Panc1 (cell line): ENCODE data around the gene SEMA4B. TPM values are rescaled to one million over a fixed set of nuclear protein-coding genes. Genes with fewer than 3 reads are reported as not detected.
A peak's percentile ranks its signal among the peaks of the same experiment; 100 is the strongest.

Experiments
- ATAC-seq: fragments of 200-7000 bp; cut with Tn5 transposase; 2 replicates; pipeline ENCODE4 v1.9.1; 2020; ENCODE audit warnings: mild to moderate bottlenecking, moderate library complexity
- BruUV-seq: library from RNA; stranded (reverse); fragments of 400-500 nt; replicated peaks from 2 replicates; lab custom pipeline; 2021; lab: Mats Ljungman, UMichigan
- CTCF ChIA-PET: fragments of 300-600 bp; sonication (Branson Sonifier 250); formaldehyde crosslinking; loops from one replicate; lab custom pipeline; 2022; ENCODE audit warnings: antibody characterized with exemption; lab: Charles Lee
- POLR2A ChIA-PET: fragments of 300-600 bp; sonication (Branson Sonifier 250); formaldehyde crosslinking; loops from one replicate; lab custom pipeline; 2022; ENCODE audit warnings: antibody characterized with exemption; lab: Charles Lee
- DNase-seq: peaks from one replicate; pipeline ENCODE4 v3.0.0-alpha.2; 2010; ENCODE audit warnings: low read depth, low spot score
- H3K27ac ChIP-seq: 2 replicates; pipeline ENCODE4 v1.5.1; 2011; ENCODE audit warnings: mild to moderate bottlenecking, low read length, inconsistent platforms
- H3K27me3 ChIP-seq: fragments of 200-500 bp; sonication (Bioruptor generic); 2 replicates; pipeline ENCODE4 v1.6.0; 2014; ENCODE audit warnings: low read length, inconsistent platforms; ENCODE audit not compliant: control insufficient read depth, insufficient read depth
- H3K36me3 ChIP-seq: fragments of 200-500 bp; sonication (Bioruptor generic); 2 replicates; pipeline ENCODE4 v1.5.1; 2014; ENCODE audit warnings: inconsistent platforms, mild to moderate bottlenecking, low read length, moderate library complexity; ENCODE audit not compliant: control insufficient read depth, insufficient read depth
- H3K4me1 ChIP-seq: 2 replicates; pipeline ENCODE4 v1.5.1; 2011; ENCODE audit warnings: inconsistent platforms, mild to moderate bottlenecking, low read length, moderate library complexity; ENCODE audit not compliant: control insufficient read depth, insufficient read depth
- H3K4me3 ChIP-seq, 2 experiments: 2 replicates each; pipeline ENCODE4 v1.5.1; 2011 to 2012; ENCODE audit warnings: low read depth in 2 of 2, low read length in 2 of 2, mild to moderate bottlenecking in 2 of 2, inconsistent platforms in 1 of 2, moderate library complexity in 1 of 2
- H3K9me3 ChIP-seq: fragments of 200-500 bp; sonication (Bioruptor generic); 2 replicates; pipeline ENCODE4 v1.5.1; 2014; ENCODE audit warnings: low read depth, mild to moderate bottlenecking, inconsistent platforms, low read length, moderate library complexity; ENCODE audit not compliant: control insufficient read depth, insufficient read depth
- CTCF ChIP-seq: fragments of 450-650 bp; IDR thresholded peaks from 2 replicates; pipeline ENCODE4 v1.5.1; 2017; ENCODE audit warnings: mild to moderate bottlenecking
- POLR2AphosphoS5 ChIP-seq: IDR thresholded peaks from 2 replicates; pipeline ENCODE4 v1.6.1; 2012; ENCODE audit warnings: mild to moderate bottlenecking, low read depth, low read length, moderate library complexity
- REST ChIP-seq, 2 experiments: IDR thresholded peaks; 2 replicates each; pipeline ENCODE4 v1.6.1; 2011 to 2012; ENCODE audit warnings: low read depth in 2 of 2, control low read depth in 1 of 2, low read length in 1 of 2, mild to moderate bottlenecking in 1 of 2, moderate library complexity in 1 of 2; ENCODE audit not compliant: insufficient read depth in 1 of 2
- SIN3A ChIP-seq: IDR thresholded peaks from 2 replicates; pipeline ENCODE4 v1.6.1; 2012; ENCODE audit warnings: low read depth, mild to moderate bottlenecking, low read length, moderate library complexity, borderline replicate concordance; ENCODE audit not compliant: insufficient read depth
- TCF7L2 ChIP-seq: IDR thresholded peaks from 2 replicates; pipeline ENCODE4 v1.6.1; 2011; ENCODE audit warnings: mild to moderate bottlenecking, low read depth, low read length, inconsistent platforms
- in situ Hi-C: cut with HindIII; loops from 2 replicates; pipeline ENCODE4 v1.10.0; 2016; ENCODE audit warnings: low sequenced_read_pairs, low pct_unique_long_range_greater_than_20kb
- intact Hi-C: fragments of 100-400 bp; cut with micrococcal nuclease; formaldehyde crosslinking; loops from one replicate; pipeline ENCODE4 v1.10.0; 2022; ENCODE audit not compliant: unreplicated experiment
- total RNA-seq: library from RNA; stranded (reverse); gene quantifications from one replicate; pipeline ENCODE4 v1.2.1, GENCODE V29; 2021; ENCODE audit not compliant: unreplicated experiment

SEMA4B gene
- total RNA-seq, 1 experiment from 2014 or later = 600 TPM

GRCh38 chr15:90266061-90266431 is 64.9 kb downstream of the SEMA4B start:
- TF ChIP-seq SIN3A = no peak
- TF ChIP-seq TCF7L2 = peak; percentile 40; the same call in 1 of the 2 replicates
- no peak for TF ChIP-seq POLR2AphosphoS5
- no TSS peak for BruUV-seq
- in situ Hi-C loops = no loop called here
- H3K4me3 ChIP-seq = peak overlapping the region; percentile 78 to 81
- H3K9me3 ChIP-seq = no peaks in the 10 kb centered on the region
- ATAC-seq = peak; percentile 53
- intact Hi-C loops = no loop called here
- no peaks in the 10 kb centered on the region for H3K27me3 ChIP-seq
- POLR2A ChIA-PET = interaction anchor here (0.6 to 1.2 kb wide), 5 partner anchors 28 to 1022 kb away, joined by 3 to 10 read pairs (median 4); partner anchors contain the start of genes CIB1 and FANCI
- DNase-seq = peak; percentile 20
- H3K4me1 ChIP-seq = peaks cover 26% of the 10 kb centered on the region
- CTCF ChIA-PET = no interaction called here
- H3K27ac ChIP-seq = peak overlapping the region; percentile 91
- peaks cover 11% of the 10 kb centered on the region for H3K36me3 ChIP-seq

GRCh38 chr15:90266485-90266884 is 65.4 kb downstream of the SEMA4B start:
- Histone ChIP-seq H3K36me3 (peaks cover 13% of the 10 kb centered on the region), H3K4me1 (peaks cover 26% of the 10 kb centered on the region), H3K4me3 (peak overlapping the region; percentile 78 to 81), H3K27me3 (no peaks in the 10 kb centered on the region), H3K9me3 (no peaks in the 10 kb centered on the region), H3K27ac (peak overlapping the region; percentile 91)
- in situ Hi-C loops = no loop called here
- intact Hi-C loops = no loop called here
- TSS peak; percentile 80 for BruUV-seq
- no peak for TF ChIP-seq CTCF
- TF ChIP-seq TCF7L2 = no peak
- no peak for TF ChIP-seq POLR2AphosphoS5
- TF ChIP-seq REST (IDR thresholded peaks at IDR 0.05; ENCODE audit: insufficient read depth in 1 of 2, low read depth in 2 of 2, low read length in 1 of 2) = no peak
- TF ChIP-seq SIN3A = no peak
- CTCF ChIA-PET = no interaction called here
- POLR2A ChIA-PET = interaction anchor here (0.6 to 1.2 kb wide), 4 partner anchors 33 to 1023 kb away, joined by 3 to 10 read pairs (median 5); partner anchors contain the start of genes CIB1 and FANCI
- ATAC-seq = no peak
- no peak for DNase-seq

- no peak for DNase-seq
- Histone ChIP-seq H3K4me1 (peaks cover 26% of the 10 kb centered on the region), H3K36me3 (peaks cover 18% of the 10 kb centered on the region), H3K4me3 (peak overlapping the region; percentile 78 to 81), H3K9me3 (no peaks in the 10 kb centered on the region), H3K27ac (peak overlapping the region; percentile 9; the same call in 1 of the 2 replicates), H3K27me3 (no peaks in the 10 kb centered on the region)
- intact Hi-C loops (no loop called here), in situ Hi-C loops (no loop called here)
- ATAC-seq = no peak
- TF ChIP-seq POLR2AphosphoS5 = no peak
- POLR2A ChIA-PET = interaction anchor here (1.0 kb wide), 1 partner anchor 35 kb away, joined by 8 read pairs; the partner anchor contains the start of genes CIB1 and GDPGP1
- CTCF ChIA-PET = interaction anchor here (0.7 kb wide), 1 partner anchor 27 kb away, joined by 3 read pairs; no protein-coding TSS in a partner anchor
- no TSS peak for BruUV-seq
These were observed 67.3 kb downstream of the SEMA4B start for GRCh38 chr15:90268415-90268814.
